Prostate gland (tissue), 2 donors: ENCODE results near the gene LMCD1.

Experiments
- CTCF ChIP-seq, 4 experiments: fragments of 200-600 bp in 2 of 4; fragments of 450-650 bp in 2 of 4; sonication (generic) in 2 of 4; IDR thresholded peaks; 1 replicate in 3 of 4; 2 replicates in 1 of 4; pipeline ENCODE4 v1.5.1; 2016 to 2019; ENCODE audit warnings: antibody characterized with exemption in 4 of 4, mild to moderate bottlenecking in 2 of 4, moderate library complexity in 2 of 4
- POLR2A ChIP-seq: fragments of 450-650 bp; IDR thresholded peaks from one replicate; pipeline ENCODE4 v1.6.1; 2016; ENCODE audit warnings: antibody characterized with exemption, mild to moderate bottlenecking
- POLR2AphosphoS5 ChIP-seq: sonication (generic); formaldehyde crosslinking; IDR thresholded peaks from one replicate; pipeline ENCODE4 v1.6.1; 2017; ENCODE audit warnings: antibody characterized with exemption

- TF ChIP-seq CTCF (IDR thresholded peaks at IDR 0.05) (no peak), POLR2A (no peak), POLR2AphosphoS5 (no peak)
Observed at GRCh38 chr3:8608791-8609467, 107.3 kb downstream of the LMCD1 start.
